HEK293T (cell line): Measurements from ENCODE around the gene CIZ1.

Experiments used
- BHLHE40 ChIP-seq: fragments of 450-650 bp; IDR thresholded peaks from 2 replicates; pipeline ENCODE4 v1.6.1; 2016; ENCODE audit warnings: mild to moderate bottlenecking, moderate library complexity, borderline replicate concordance
- FOXM1 ChIP-seq: fragments of 450-650 bp; IDR thresholded peaks from 2 replicates; pipeline ENCODE4 v1.6.1; 2017; ENCODE audit warnings: mild to moderate bottlenecking, borderline replicate concordance
- L3MBTL2 ChIP-seq: fragments of 450-650 bp; conservative IDR thresholded peaks from 2 replicates; pipeline ENCODE4 v1.6.1; 2016; ENCODE audit warnings: mild to moderate bottlenecking
- NFRKB ChIP-seq: fragments of 450-650 bp; IDR thresholded peaks from 2 replicates; pipeline ENCODE4 v1.6.1; 2016; ENCODE audit warnings: mild to moderate bottlenecking, moderate library complexity
- SP1 ChIP-seq: fragments of 450-650 bp; IDR thresholded peaks from 2 replicates; pipeline ENCODE4 v1.6.1; 2017
- SUZ12 ChIP-seq: fragments of 450-650 bp; IDR thresholded peaks from 2 replicates; pipeline ENCODE4 v1.6.1; 2016; ENCODE audit warnings: mild to moderate bottlenecking

DNA sequence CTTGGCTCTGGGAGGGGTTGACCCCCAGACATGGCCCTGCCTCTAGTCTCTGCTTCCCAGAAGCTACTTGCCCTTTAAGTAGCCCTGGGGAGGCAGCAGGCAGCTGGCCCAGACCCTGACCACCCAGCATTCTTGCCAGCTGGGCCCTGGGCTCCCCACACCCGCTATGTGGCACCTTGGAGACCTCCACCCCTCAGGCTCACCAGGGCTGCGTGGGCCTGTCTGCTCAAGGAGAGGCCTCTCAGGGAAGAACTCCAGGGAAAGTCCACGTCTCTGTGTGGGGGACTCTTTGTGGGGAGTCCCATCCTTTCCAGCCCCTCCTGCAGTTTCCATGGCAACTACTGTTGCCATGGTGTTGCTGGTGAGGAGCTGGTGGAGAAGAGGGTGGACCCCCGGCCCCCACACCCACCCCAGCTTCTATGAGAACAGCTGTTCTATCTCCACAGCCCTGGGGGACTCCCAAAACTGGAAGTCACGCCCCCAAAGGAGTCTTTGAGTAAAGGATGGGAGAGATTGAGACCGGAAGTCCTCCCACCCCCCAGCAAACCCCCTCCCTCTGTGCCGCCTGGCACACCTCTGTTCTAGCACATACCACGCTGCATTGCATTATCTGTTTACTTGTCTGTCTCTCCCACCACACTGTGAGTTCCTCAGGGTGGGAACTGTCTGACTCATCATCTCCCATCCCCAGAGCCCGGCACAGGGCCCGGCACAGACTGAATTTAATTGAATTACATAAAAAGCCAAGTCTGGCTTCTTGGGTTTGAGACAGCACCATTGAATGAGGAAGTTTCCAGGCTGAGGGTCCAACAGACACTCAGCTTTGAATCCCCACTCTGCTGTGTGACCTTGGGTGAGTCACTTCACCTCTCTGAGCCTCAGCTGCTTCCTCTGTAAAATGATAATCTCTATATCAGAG, 24.4 kb upstream of the CIZ1 start:
- TF ChIP-seq SP1 (no peak), NFRKB (no peak), BHLHE40 (no peak), FOXM1 (no peak), SUZ12 (no peak), L3MBTL2 (no peak)
